ENCODE measurements around the gene MGAT3.

The MGAT3 gene

GRCh38 chr22:39534591-39535356, 78.0 kb downstream of the MGAT3 start:
- peak; percentile 78 for DNase-seq

GRCh38 chr22:39535357-39535725, 78.5 kb downstream of the MGAT3 start:
- no peak for DNase-seq

- DNase-seq: no peak
These were observed 79.1 kb downstream of the MGAT3 start for GRCh38 chr22:39535831-39536449.

GRCh38 chr22:39536711-39537110, 79.9 kb downstream of the MGAT3 start:
- DNase-seq: no peak

GRCh38 chr22:39537975-39538374, 81.2 kb downstream of the MGAT3 start:
- DNase-seq: no peak

Measured in effector CD4-positive, alpha-beta T cell (primary cell).